ENCODE data around the gene KRT72.

- no peak for TF ChIP-seq EZH2 (optimal IDR thresholded peaks at IDR 0.05; ENCODE audit: low read depth, low read length)
- TF ChIP-seq EZH2phosphoT487 (IDR thresholded peaks at IDR 0.05; ENCODE audit: low read length), result no peak
These were observed 1.2 kb downstream of the KRT72 start for GRCh38 chr12:52600071-52600470.

Data from MM.1S (cell line).